Kidney epithelial cell (primary cell): ENCODE measurements around the gene CRACDL. TPM values are rescaled to one million over a fixed set of nuclear protein-coding genes. Genes with fewer than 3 reads are reported as not detected.

Experiments
- DNase-seq: peaks from one replicate; pipeline ENCODE4 v3.0.0-alpha.2; 2010; ENCODE audit warnings: low read depth
- H3K27me3 ChIP-seq: 2 replicates; pipeline ENCODE4 v1.6.0; 2011; ENCODE audit warnings: low read length; ENCODE audit not compliant: control insufficient read depth, insufficient read depth
- H3K36me3 ChIP-seq: 2 replicates; pipeline ENCODE4 v1.5.1; 2011; ENCODE audit warnings: low read length; ENCODE audit not compliant: control insufficient read depth, insufficient read depth
- H3K4me3 ChIP-seq: 2 replicates; pipeline ENCODE4 v1.5.1; 2011; ENCODE audit warnings: low read depth, mild to moderate bottlenecking, control low read depth, low read length
- CTCF ChIP-seq: IDR thresholded peaks from 2 replicates; pipeline ENCODE4 v1.5.1; 2011; ENCODE audit warnings: mild to moderate bottlenecking, moderate library complexity, low read length, control low read depth, inconsistent platforms; ENCODE audit not compliant: insufficient read depth, poor library complexity, severe bottlenecking
- total RNA-seq: library from RNA; depleted of rRNA; stranded (reverse); fragments of >200 nt; gene quantifications from 2 replicates; pipeline ENCODE4 v1.2.3, GENCODE V29; 2015

CRACDL gene
- total RNA-seq, 1 donor from 2014 or later: 1.4 TPM

- no peak for DNase-seq
- no peaks in the 10 kb centered on the region for H3K27me3 ChIP-seq
- TF ChIP-seq CTCF: no peak
- H3K36me3 ChIP-seq: no peaks in the 10 kb centered on the region
- no peak overlapping the region for H3K4me3 ChIP-seq
Observed at GRCh38 chr2:98875081-98875728, 60.8 kb downstream of the CRACDL start.

DNA sequence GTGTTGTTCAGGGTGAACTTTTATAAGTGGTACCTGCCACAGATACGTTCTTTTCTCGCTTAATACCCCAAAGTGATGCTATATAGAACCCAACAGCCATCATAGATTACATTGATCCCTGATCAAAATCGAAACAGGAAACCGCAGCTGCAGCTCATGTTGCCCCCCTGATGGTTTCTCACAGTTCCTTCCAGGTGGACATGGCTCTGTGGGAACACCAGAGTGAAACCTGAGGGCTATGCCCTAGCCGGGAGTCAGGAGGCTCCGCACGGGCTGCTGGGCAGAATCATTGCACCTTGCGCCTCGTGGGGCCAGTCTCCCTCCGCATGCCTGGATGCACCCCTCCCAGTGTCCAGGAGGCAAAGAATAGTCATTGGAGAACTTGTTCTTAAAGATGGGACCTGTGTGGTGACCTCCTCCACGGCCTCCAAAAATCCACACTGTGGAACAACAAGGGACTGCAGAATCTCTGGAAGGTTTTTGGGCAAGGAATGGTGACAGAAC is 61.8 kb downstream of the CRACDL start:
- Histone ChIP-seq H3K27me3 (no peaks in the 10 kb centered on the region), H3K4me3 (no peak overlapping the region), H3K36me3 (no peaks in the 10 kb centered on the region)
- DNase-seq: no peak
- no peak for TF ChIP-seq CTCF

DNA sequence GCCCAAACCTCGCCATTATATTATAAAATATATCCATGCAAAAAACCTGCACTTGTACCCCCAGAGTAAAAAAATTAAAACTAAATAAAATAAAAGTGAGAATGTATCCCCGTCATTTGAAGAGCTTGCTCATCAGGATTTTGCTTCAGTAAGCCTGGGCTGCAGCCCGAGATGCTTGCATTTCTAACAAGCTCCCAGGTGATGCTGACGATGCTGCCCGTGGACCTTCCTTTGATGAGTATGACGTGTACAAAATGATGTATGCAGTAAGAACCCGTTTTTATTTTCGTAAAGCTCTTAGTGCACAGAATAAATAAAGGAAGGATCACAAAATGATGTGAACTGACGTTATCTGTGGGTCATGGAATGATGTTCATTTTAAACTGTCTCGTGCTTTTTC is 63.5 kb downstream of the CRACDL start:
- Histone ChIP-seq H3K27me3 (no peaks in the 10 kb centered on the region), H3K4me3 (no peak overlapping the region), H3K36me3 (no peaks in the 10 kb centered on the region)
- no peak for DNase-seq
- no peak for TF ChIP-seq CTCF

DNA sequence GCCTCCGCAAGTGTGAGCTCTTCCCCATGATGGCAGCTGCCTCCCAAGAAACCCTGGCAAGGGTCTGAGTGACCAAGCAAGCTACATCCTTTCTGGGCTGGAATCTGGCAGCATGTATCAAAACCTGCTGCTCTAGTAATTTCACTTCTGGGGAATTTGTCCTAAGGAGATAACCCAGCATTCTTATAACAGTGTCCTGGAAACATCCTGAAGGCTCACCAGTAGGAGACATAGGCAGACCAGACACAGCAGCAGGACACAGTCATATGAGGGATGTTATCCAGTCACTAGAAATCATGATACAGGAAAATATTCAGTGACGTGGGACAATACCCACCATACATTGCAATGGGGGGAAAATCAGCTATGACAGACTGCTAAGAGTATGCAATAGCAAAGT is 64.5 kb downstream of the CRACDL start:
- no peak for DNase-seq
- H3K36me3 ChIP-seq: no peaks in the 10 kb centered on the region
- H3K4me3 ChIP-seq: no peak overlapping the region
- no peak for TF ChIP-seq CTCF
- no peaks in the 10 kb centered on the region for H3K27me3 ChIP-seq

- Histone ChIP-seq H3K36me3 (no peaks in the 10 kb centered on the region), H3K4me3 (no peak overlapping the region), H3K27me3 (no peaks in the 10 kb centered on the region)
- no peak for TF ChIP-seq CTCF
- DNase-seq: no peak
Observed at GRCh38 chr2:98870516-98871158, 65.4 kb downstream of the CRACDL start.

GRCh38 chr2:98869870-98870269 is 66.2 kb downstream of the CRACDL start:
- TF ChIP-seq CTCF: no peak
- Histone ChIP-seq H3K36me3 (no peaks in the 10 kb centered on the region), H3K27me3 (no peaks in the 10 kb centered on the region), H3K4me3 (no peak overlapping the region)
- no peak for DNase-seq
